DOHH2 (cell line): ENCODE data around the gene PCYT1B.
"Not testable (repeated sequence)": the region's sequence is repeated elsewhere in the genome, so short reads cannot be mapped to it uniquely, and the experiment has no call there.

Experiments used
- H3F3A ChIP-seq: fragments of 200-600 bp; sonication (generic), shearing (Covaris generic); 2 replicates; pipeline ENCODE4 v1.6.0; 2016; ENCODE audit warnings: antibody characterized with exemption, mild to moderate bottlenecking; ENCODE audit not compliant: control insufficient read depth, insufficient read depth
- H3K27ac ChIP-seq: fragments of 200-600 bp; sonication (generic); 2 replicates; pipeline ENCODE4 v1.5.1; 2014; ENCODE audit warnings: low read depth, mild to moderate bottlenecking, low read length, moderate library complexity
- H3K27me3 ChIP-seq: fragments of 200-600 bp; sonication (generic); 2 replicates; pipeline ENCODE4 v1.6.1; 2014; ENCODE audit warnings: mild to moderate bottlenecking, low read length, mixed read lengths; ENCODE audit not compliant: control insufficient read depth
- H3K36me3 ChIP-seq: fragments of 200-600 bp; sonication (generic); 2 replicates; pipeline ENCODE4 v1.6.1; 2014; ENCODE audit warnings: mild to moderate bottlenecking, low read length, moderate library complexity, mixed read lengths; ENCODE audit not compliant: control insufficient read depth
- H3K4me1 ChIP-seq: fragments of 200-600 bp; sonication (generic); 2 replicates; pipeline ENCODE4 v1.6.1; 2014; ENCODE audit warnings: mild to moderate bottlenecking, low read length, mixed read lengths; ENCODE audit not compliant: control insufficient read depth
- H3K4me2 ChIP-seq: fragments of 200-600 bp; sonication (generic); 2 replicates; pipeline ENCODE4 v1.6.0; 2014; ENCODE audit warnings: mild to moderate bottlenecking, low read length, moderate library complexity
- H3K4me3 ChIP-seq: fragments of 200-600 bp; sonication (generic); 2 replicates; pipeline ENCODE4 v1.5.1; 2014; ENCODE audit warnings: mild to moderate bottlenecking, low read length, mixed read lengths
- H3K79me2 ChIP-seq: fragments of 200-600 bp; sonication (generic); 2 replicates; pipeline ENCODE4 v1.6.1; 2014; ENCODE audit warnings: mild to moderate bottlenecking, low read length, mixed read lengths; ENCODE audit not compliant: control insufficient read depth
- H3K9me2 ChIP-seq: fragments of 200-600 bp; sonication (generic); replicated peaks from 2 replicates; pipeline ENCODE4 v1.6.1; 2014; ENCODE audit warnings: mild to moderate bottlenecking, low read length, mixed read lengths; ENCODE audit not compliant: control insufficient read depth
- H3K9me3 ChIP-seq: fragments of 200-600 bp; sonication (generic); 2 replicates; pipeline ENCODE4 v1.6.1; 2014; ENCODE audit warnings: antibody characterized with exemption, low read length, mixed read lengths; ENCODE audit not compliant: control insufficient read depth, insufficient read depth
- H4K20me1 ChIP-seq: fragments of 200-600 bp; sonication (generic); 2 replicates; pipeline ENCODE4 v1.6.0; 2014; ENCODE audit warnings: low read depth, mild to moderate bottlenecking, antibody characterized with exemption, low read length, moderate library complexity; ENCODE audit not compliant: control insufficient read depth, insufficient read depth
- CTCF ChIP-seq: fragments of 200-600 bp; sonication (generic); IDR thresholded peaks from one replicate; pipeline ENCODE4 v1.5.1; 2014; ENCODE audit warnings: antibody characterized with exemption, mild to moderate bottlenecking, low read depth, low read length; ENCODE audit not compliant: poor library complexity, severe bottlenecking
- EZH2phosphoT487 ChIP-seq: fragments of 200-600 bp; sonication (generic); IDR thresholded peaks from 2 replicates; pipeline ENCODE4 v1.6.1; 2017; ENCODE audit warnings: borderline replicate concordance, mild to moderate bottlenecking, antibody characterized with exemption, low read length, moderate library complexity, mixed read lengths

PCYT1B gene

GRCh38 chrX:24657671-24658386, 10.7 kb upstream of the PCYT1B start:
- H3K4me1 ChIP-seq: no peaks in the 10 kb centered on the region
- no peaks in the 10 kb centered on the region for H3K36me3 ChIP-seq

GRCh38 chrX:24655679-24656078, 8.5 kb upstream of the PCYT1B start:
- not testable (repeated sequence) for H3K9me2 ChIP-seq, H3K79me2 ChIP-seq, H3K27me3 ChIP-seq, H3K27ac ChIP-seq, H3K4me1 ChIP-seq, H3K4me3 ChIP-seq, H3K4me2 ChIP-seq, H3F3A ChIP-seq, H3K9me3 ChIP-seq, H3K36me3 ChIP-seq, H4K20me1 ChIP-seq

More at GRCh38 chrX:24657671-24658386, 10.7 kb upstream of the PCYT1B start:
- no peaks in the 10 kb centered on the region for H3K27me3 ChIP-seq
- H3K9me2 ChIP-seq: no peaks in the 10 kb centered on the region
- no peaks in the 10 kb centered on the region for H3F3A ChIP-seq
- H3K4me3 ChIP-seq: no peak overlapping the region
- no peak for TF ChIP-seq CTCF
- TF ChIP-seq EZH2phosphoT487: no peak
- no peak overlapping the region for H3K4me2 ChIP-seq
- H3K9me3 ChIP-seq: no peaks in the 10 kb centered on the region
- no peak overlapping the region for H3K27ac ChIP-seq
- H3K79me2 ChIP-seq: no peaks in the 10 kb centered on the region
- no peaks in the 10 kb centered on the region for H4K20me1 ChIP-seq

DNA sequence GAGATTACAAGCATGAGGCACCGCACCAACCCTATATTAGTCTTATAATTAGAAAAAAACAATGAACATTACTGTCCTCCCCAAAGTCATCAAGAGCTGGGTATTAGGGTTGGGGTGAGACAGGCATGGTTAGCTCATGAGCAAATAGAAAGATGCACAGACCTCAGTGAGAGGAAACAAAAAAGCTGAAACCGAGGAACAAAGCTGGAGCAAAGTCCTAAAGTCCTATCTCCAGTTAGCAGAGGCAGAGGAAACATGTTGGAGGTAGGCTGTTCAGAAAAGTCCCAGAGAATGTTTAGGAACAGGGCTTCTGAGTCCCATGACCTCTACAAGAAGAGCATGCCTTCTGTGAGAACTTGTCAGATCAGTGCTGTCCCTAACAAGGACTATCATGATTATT, 4.6 kb upstream of the PCYT1B start:
- no peaks in the 10 kb centered on the region for H3K79me2 ChIP-seq
- no peaks in the 10 kb centered on the region for H3F3A ChIP-seq
- peaks cover 1% of the 10 kb centered on the region for H3K27me3 ChIP-seq
- no peaks in the 10 kb centered on the region for H4K20me1 ChIP-seq
- H3K27ac ChIP-seq: no peak overlapping the region
- no peaks in the 10 kb centered on the region for H3K9me3 ChIP-seq
- H3K9me2 ChIP-seq: no peaks in the 10 kb centered on the region
- no peak for TF ChIP-seq EZH2phosphoT487
- no peak for TF ChIP-seq CTCF
- H3K4me2 ChIP-seq: no peak overlapping the region
- no peaks in the 10 kb centered on the region for H3K4me1 ChIP-seq
- H3K4me3 ChIP-seq: no peak overlapping the region
- no peaks in the 10 kb centered on the region for H3K36me3 ChIP-seq

DNA sequence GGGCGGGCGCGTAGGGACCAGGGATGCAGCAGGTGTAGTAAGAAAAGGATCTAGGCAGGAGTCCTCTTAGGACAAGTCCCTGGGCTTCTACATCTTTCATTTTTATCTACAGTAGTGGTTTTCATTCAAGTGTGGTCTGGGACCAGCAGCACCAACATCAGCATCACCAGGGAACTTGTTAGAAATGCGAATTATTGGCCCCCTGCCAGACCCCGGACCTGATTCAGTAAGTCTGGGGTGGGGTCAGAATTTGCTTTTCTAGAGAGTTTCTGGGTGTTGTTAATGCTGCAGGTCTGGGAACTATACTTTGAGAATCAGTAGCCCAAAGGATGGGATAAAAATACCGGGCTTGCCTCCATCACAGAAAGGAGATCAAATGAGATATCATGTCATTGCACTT, 1.3 kb upstream of the PCYT1B start:
- no peak overlapping the region for H3K27ac ChIP-seq
- no peaks in the 10 kb centered on the region for H3F3A ChIP-seq
- H3K4me1 ChIP-seq: no peaks in the 10 kb centered on the region
- no peaks in the 10 kb centered on the region for H3K79me2 ChIP-seq
- H3K9me3 ChIP-seq: no peaks in the 10 kb centered on the region
- TF ChIP-seq CTCF (no peak), EZH2phosphoT487 (no peak)
- H3K9me2 ChIP-seq: no peaks in the 10 kb centered on the region
- peaks cover 4% of the 10 kb centered on the region for H3K27me3 ChIP-seq
- H4K20me1 ChIP-seq: no peaks in the 10 kb centered on the region
- no peak overlapping the region for H3K4me2 ChIP-seq
- no peak overlapping the region for H3K4me3 ChIP-seq
- H3K36me3 ChIP-seq: no peaks in the 10 kb centered on the region
